ENCODE data around the gene C17orf113.

Gene C17orf113

DNA sequence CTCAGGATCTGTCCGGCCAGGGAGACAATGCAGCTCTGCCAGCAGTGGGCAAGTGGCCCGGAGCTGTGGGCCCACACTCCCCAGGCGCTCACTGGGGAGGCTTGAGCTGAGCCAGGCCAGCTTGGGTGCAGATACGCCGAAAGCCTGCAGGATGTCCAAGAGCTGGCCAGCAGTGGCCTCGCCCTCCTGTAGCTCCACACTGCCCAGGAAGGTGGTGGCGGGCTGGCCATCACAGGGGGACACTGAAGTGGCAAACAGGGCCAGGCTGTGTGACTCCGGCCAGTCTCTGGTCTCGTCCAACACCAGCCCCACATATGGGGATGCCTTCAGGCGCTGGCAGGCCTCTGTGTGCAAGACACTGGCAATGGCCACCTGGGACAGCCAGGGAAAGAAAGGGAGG, 9.6 kb downstream of the C17orf113 start:
- TF ChIP-seq GATA2 (IDR thresholded peaks at IDR 0.05; ENCODE audit: low read depth, low read length): no peak
- TF ChIP-seq GATA3 (IDR thresholded peaks at IDR 0.05; ENCODE audit: low read depth, low read length): no peak

DNA sequence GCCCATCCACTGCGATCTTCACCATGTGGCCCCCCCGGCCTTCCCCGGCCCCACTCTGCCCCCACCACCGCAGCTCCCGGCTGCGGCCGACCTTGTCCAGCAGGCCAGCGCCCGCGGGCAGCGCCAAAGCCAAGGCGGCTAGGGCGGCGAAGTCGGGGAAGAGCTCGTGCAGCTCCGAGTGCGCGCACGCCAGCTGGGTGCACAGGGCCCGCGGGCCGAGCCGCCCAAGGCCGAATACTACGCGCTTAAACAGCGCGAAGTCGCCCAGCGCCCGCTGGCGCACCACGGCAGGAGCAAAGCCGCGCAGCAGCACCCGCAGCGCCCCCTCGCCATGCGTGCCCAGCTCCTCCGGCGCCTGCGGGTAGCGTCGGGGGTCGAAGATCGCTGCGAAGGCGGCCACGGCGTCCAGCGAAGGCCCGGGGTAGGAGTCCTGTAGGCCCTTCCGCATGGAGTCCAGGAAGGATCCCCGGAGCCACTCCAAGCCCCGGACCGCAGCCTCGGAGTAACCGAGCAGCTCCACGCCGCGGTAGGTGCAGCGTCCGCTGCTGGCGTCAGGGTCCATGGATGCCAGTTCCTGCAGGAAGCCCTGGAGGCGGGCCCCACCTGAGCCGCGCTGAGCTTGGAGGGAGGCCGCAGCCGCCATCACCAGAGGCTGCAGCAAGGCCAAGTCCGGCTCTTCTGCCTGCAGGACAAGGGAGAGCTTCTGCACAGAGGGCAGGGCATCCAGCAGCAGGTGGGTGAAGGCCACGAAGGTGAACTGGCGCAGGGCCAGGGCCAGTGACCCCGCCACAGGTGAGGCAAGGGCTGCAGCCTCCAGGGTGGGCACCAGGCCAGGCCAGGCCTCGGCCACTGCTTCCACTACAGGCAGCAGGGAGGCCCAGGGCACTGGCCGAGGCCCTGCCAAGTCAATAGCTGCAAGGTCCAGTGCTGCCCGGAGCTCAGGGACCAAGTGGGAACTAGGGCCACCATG, 10.3 kb downstream of the C17orf113 start:
- TF ChIP-seq GATA3 (IDR thresholded peaks at IDR 0.05; ENCODE audit: low read depth, low read length) (no peak), GATA2 (IDR thresholded peaks at IDR 0.05; ENCODE audit: low read depth, low read length) (no peak)

DNA sequence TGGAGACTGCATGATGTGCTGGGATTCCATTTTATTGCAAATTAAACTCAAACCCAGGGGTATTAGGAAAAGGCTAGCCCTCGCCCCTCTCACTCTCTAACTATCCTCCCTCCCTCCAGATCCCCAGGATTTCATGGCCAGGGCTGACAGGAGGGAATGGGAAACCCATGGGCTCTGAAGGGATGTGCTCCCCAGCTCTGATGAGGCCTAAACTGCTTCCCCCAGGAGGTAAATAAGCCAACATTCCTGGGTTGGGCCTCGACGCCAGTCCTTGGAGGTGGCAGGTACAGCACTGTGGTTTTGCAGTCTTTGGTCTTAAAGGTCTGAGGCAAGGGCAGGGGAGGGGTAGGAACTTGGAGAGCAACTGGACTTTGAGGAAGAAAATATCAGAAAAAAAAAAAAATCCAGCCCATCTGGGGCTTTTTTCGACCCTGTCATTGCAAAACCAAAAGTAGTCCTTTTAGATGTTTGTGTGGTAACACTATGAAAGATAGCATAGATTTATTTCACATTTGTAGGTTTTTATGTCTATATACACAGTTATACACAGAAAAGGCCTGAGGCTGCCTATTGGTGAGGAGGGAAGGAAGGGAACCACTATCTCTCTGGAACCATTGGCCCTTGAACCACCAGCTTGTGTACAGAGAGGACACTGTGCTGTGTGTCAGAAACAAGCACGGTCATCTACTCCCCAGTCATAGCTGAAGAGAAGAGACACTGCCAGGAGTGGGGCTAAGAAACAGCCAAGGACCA, 12.0 kb downstream of the C17orf113 start:
- no peak for TF ChIP-seq GATA3 (IDR thresholded peaks at IDR 0.05; ENCODE audit: low read depth, low read length)
- TF ChIP-seq GATA2 (IDR thresholded peaks at IDR 0.05; ENCODE audit: low read depth, low read length): no peak

DNA sequence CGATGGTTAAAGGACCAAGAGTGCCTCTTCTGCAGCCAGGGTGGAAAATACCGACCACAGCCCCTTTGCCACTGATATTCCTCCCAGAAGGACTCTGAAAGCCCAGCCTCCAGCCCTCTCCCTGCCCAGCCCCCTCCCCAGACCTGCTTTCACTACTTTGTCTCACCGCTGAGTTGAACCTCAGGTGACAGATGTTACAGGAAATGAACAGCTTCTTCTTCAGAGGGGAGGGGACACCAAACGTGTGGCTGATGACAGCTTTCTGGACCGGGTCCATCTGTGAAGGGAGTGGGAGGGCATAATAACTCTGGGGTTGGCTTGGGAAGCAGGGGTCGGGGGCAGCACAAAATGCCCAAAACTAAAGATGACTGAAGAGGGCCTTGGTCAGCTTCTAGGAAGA, 16.3 kb downstream of the C17orf113 start:
- TF ChIP-seq GATA2 (IDR thresholded peaks at IDR 0.05; ENCODE audit: low read depth, low read length) (no peak), GATA3 (IDR thresholded peaks at IDR 0.05; ENCODE audit: low read depth, low read length) (no peak)

DNA sequence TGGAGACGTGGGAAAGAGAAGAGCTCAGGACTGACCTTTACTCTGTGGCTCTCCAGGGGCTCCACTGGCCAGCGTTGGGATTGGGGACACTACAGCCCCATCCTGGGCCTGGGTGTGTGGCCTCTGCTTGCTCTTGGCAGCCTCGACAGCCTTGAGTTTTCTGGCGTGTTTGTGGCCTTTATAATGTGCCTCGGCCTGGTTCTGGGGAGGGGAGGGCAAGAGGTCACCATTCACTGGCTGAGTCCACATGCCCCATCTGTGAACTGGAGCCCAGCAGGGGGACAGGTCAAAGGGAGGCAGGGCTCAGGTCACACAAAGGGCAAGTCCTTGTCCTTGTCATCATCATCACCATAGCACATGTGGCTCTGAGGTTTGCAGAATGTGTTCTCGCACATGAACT, 18.8 kb downstream of the C17orf113 start:
- TF ChIP-seq GATA2 (IDR thresholded peaks at IDR 0.05; ENCODE audit: low read depth, low read length) (no peak), GATA3 (IDR thresholded peaks at IDR 0.05; ENCODE audit: low read depth, low read length) (no peak)

DNA sequence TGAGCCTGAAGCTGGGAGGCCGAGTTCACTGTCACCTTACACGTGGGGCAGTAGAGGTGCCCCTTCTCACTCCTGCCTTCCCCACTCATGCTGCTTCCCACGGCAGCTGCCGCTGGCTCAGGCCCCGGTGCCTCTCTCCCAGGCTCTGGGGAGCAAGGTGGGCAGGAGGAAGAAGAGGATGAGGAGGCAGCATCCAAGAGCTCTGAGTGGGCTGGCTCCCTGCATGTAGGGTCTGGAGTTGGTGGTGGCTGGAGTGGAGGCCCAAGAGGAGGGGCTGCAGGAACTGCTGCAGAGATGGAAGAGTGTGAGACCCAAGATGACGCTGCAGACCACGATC, 21.6 kb downstream of the C17orf113 start:
- TF ChIP-seq GATA2 (IDR thresholded peaks at IDR 0.05; ENCODE audit: low read depth, low read length) (no peak), GATA3 (IDR thresholded peaks at IDR 0.05; ENCODE audit: low read depth, low read length) (no peak)

DNA sequence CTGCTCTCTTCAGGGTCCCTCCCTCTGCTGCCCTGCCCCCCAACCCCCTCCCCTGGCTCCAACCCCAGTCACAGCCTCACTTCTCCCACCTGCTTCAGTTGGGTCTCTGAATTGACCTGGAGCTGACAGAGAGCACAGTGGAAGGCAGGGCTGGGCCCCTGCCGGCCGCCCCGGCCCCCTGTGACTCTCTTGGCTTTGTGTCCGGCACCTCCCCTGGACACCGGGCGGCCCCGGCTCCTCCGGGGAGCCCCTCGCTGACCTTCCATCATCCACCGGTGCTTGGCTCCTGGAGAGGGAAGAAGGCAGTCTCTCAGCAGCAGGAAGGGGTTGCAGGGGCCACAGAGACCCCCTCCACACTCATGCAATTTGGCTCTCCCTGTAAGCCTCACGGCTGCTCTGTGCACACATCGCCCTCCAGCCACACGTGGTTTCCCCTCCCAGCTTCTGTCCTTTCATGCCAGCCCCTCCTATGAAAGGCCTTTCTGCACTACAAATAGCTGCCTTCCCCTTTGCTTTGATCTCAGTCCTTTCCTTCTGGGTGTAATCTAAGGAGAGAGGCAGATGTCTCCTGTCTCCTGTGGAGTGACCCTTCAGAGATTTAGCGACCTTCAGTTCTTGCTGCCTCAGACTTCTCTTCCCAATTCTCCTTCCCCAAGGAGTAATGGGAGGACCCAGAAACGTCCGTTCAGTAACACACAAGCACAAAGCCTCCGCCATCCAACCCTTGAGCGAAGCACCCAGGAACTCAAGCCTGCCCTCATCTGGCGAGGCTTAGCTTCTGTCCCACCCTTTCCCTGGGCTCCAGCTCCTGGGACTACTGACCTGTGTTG, 22.2 kb downstream of the C17orf113 start:
- no peak for TF ChIP-seq GATA2 (IDR thresholded peaks at IDR 0.05; ENCODE audit: low read depth, low read length)

DNA sequence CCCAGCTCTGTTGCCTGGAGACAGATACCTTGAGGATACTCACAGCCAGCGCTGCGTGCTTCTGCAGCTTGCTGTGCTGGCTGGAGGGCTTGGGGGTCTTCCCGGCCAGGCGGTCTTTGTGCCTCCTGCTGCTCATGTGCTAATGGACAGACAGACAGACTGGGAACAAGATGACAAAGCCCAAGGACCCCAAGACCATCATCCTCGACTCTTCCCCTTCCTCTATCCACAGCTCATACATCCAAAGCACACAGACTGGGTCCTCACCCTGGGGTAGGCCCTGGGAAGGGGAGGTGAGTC, 22.9 kb downstream of the C17orf113 start:
- no peak for TF ChIP-seq GATA2 (IDR thresholded peaks at IDR 0.05; ENCODE audit: low read depth, low read length)
- no peak for TF ChIP-seq GATA3 (IDR thresholded peaks at IDR 0.05; ENCODE audit: low read depth, low read length)

DNA sequence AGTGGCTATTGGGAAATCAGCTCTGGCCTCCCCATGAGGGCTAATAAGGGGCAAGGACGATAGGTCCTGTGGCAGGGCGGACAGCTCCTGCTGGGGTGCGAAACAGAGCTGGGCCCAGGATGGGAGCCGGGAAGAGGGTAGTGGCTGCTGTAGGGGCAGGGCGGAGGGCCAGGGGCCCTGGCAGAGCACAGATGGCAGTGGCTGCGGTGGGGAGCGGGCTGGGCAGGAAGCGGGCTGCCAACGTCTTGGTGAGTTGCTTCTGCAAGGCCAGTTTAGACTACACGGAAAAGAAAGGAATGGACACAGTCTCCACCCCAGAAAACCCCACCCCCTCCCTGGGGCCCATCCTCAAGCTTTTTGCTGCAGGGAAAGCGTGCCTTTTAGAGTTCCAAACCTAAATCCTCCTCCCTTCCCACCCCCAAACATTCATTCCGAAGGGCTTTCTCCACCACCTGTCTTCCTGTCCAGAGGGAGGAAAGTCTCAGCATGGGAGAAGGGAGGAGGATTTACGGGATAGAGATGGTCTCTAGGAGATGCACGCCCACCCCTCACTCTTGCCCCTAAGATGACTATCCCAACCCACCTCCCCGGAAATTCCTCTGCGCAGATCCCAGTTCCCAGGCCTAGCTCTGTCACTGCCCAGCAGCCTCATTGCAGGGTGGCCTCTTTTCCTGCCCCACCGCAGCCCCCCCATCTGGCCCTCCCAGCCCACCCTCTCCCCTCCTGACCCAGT, 23.4 kb downstream of the C17orf113 start:
- TF ChIP-seq GATA3 (IDR thresholded peaks at IDR 0.05; ENCODE audit: low read depth, low read length): no peak
- TF ChIP-seq GATA2 (IDR thresholded peaks at IDR 0.05; ENCODE audit: low read depth, low read length): no peak

DNA sequence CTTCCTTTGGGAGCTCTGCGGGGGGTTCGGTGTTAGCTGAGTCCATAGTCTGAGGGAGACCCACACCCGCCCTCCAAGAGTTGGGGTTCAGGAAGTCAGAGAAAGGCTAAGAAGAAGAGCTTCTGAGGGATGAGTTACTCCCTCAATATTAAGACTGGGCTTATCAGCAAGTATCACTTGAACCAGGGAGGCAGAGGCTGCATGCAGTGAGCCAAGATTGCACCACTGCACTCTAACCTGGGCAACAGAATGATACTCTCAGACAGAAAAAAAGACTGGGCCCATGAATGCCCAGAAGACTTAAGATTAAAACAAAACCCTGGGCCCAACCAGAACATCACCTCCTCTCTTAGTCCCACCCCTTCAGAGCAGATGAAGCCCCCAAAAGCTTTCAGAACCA, 24.5 kb downstream of the C17orf113 start:
- TF ChIP-seq GATA2 (IDR thresholded peaks at IDR 0.05; ENCODE audit: low read depth, low read length): no peak
- TF ChIP-seq GATA3 (IDR thresholded peaks at IDR 0.05; ENCODE audit: low read depth, low read length): no peak

DNA sequence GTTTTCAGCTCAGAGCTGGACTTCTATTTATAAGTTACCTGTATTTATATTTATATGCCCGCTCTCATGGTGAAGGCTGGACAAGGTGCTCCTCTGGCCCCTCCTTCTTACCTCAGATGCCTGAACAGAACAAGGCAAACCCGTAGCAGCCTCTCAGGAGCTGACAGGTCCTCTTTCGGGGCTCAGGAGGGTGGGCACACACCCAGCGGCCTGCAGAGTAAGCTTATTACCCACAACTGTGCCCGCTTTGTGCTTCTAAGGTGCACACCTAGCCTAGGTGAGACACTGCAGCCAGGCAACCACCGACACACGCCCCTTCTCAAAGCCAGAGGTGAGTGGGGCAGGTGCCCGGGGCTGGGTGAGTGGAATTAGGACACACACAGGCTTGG, 25.2 kb downstream of the C17orf113 start:
- TF ChIP-seq GATA3 (IDR thresholded peaks at IDR 0.05; ENCODE audit: low read depth, low read length) (no peak), GATA2 (IDR thresholded peaks at IDR 0.05; ENCODE audit: low read depth, low read length) (no peak)

DNA sequence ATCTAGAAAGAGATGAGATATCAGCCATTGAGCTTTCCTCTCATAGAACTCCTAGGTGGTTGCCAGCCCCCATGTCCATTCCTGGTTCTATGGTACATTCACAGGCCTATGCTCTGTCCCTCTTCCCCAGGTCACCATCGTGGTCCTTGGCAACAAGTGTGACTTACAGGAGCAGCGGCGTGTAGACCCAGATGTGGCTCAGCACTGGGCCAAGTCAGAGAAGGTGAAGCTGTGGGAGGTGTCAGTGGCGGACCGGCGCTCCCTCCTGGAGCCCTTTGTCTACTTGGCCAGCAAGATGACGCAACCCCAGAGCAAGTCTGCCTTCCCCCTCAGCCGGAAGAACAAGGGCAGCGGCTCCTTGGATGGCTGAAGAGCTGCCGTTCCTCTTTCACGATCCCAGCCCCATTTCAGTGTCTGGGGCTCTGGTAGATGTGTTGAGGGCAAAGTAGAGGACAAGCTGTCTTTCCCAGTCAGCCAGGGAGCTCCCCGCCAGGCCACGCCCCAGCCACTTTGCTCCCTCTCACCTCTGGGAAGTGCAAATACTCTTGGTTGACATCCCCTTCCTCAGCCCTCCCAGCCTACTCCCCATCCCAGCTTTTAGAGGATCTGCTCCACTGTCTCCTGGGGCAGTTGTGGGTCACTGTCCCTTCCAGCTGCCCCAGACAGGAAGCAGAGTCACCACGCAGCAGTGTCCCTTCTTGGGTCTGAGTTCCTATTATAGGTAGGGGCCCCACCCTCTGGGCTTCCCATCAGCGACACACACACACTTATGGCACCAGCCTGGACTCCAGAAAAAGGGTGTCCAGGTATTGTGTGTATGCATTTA, 26.7 kb downstream of the C17orf113 start:
- TF ChIP-seq GATA2 (IDR thresholded peaks at IDR 0.05; ENCODE audit: low read depth, low read length): no peak
- no peak for TF ChIP-seq GATA3 (IDR thresholded peaks at IDR 0.05; ENCODE audit: low read depth, low read length)

All from SH-SY5Y (cell line).